DMS114 treated with DMSO at 0.1 percent for 48 hours (cell line): ENCODE data around the gene DMD.
A peak's percentile ranks its signal among the peaks of the same experiment; 100 is the strongest.
"Not testable (repeated sequence)": the region's sequence is repeated elsewhere in the genome, so short reads cannot be mapped to it uniquely, and the experiment has no call there.

Source experiments
- DNase-seq: peaks from one replicate; lab custom pipeline; 2025; ENCODE audit not compliant: unreplicated experiment; lab: John Stamatoyannopoulos, UW

DMD gene

DNA sequence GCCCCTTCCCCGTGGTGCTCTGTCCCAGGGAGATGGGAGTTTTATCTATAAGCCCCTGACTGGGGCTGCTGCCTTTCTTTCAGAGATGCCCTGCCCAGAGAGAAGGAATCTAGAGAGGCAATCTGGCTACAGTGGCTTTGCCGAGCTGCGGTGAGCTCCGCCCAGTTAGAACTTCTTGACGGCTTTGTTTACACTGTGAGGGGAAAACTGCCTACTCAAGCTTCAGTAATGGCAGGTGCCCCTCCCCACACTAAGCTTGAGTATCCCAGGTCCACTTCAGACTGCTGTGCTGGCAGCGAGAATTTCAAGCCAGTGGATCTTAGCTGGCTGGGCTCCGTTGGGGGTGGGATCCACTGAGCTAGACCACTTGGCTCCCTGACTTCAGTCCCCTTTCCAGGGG lies 1740.6 kb downstream of the DMD start:
- DNase-seq: not testable (repeated sequence)

DNA sequence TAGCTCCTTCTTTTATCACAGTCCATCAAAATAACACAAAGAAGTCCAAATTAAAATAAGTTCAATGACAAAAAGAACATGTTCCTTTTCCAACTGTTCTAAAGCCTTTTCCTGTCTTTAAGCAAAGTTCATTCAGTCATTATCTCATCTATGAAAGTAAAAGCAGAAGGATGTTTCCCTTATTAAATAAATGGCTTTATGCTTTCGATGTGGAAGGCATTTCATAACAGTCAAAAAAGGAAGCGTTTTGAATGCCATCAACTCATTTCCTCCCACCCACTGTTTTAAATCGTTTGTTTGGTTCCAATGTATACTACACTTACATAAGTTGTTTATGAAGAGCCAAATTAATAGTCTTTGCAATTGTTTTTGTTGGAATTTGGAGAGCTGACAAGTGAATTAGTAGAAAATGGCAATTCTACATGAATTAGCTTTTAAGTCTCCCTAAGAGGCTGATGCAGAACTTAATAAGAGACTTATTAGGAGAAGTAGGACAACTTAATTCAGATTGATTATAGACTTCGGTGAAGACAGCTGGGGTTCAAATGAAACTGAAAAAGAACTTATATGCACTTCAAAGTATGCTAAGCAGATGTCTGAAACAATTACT lies 1746.9 kb downstream of the DMD start:
- no peak for DNase-seq

DNA sequence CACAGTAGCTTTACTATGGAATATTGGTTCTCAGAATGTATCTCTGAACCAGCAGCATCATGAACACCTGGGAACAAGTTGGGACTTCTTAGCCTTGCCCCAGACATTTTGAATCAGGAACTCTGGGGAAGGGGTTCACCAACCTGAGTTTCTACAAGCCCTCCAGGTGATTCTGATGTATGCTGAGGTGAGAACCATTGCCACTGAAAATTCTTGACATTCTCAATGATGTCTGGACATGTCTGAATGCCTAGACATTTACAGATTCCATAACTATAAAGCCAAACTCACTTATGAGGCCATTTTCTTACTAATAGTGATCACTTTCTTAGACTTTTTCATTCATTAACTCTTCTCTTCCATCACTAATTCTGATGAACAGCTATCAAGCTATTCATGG lies 1750.1 kb downstream of the DMD start:
- DNase-seq: no peak

DNA sequence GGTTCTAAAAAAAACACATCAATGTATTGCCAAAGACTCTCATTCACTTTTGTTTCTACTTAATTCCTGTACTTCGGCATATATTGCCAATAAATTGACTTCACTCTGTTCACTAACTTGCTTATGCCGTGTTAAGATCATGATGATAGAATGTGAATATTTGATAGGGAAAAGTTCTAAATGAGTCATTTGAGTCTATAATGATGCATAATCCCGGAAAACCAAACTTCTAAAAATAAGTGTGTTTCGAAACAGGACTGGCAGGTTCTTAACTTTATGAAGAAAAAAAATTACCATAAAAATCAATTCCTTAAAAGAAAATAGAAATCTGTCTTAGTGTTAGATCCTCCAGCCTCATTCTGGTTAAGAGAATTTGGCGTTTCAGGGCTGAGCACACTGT lies 1752.0 kb downstream of the DMD start:
- no peak for DNase-seq

DNA sequence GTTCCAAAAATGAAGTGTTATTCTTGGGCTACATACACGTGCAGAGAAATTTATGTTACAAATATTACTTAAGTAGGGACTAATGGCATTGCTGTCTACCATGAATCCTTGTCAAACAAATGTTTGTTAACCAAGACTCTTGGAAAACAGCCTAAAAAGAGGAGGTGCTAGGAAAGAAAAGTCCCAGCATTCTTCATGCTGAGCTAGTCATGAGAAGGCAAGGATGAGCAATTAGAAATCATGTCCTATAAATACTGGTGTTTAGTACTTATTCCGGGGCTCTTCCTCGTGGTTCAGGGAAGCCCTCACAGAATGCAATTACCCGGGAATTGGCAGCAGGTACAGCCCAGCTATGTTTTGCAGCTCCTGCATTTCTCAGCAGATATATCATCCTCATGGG lies 1761.4 kb downstream of the DMD start:
- no peak for DNase-seq

DNA sequence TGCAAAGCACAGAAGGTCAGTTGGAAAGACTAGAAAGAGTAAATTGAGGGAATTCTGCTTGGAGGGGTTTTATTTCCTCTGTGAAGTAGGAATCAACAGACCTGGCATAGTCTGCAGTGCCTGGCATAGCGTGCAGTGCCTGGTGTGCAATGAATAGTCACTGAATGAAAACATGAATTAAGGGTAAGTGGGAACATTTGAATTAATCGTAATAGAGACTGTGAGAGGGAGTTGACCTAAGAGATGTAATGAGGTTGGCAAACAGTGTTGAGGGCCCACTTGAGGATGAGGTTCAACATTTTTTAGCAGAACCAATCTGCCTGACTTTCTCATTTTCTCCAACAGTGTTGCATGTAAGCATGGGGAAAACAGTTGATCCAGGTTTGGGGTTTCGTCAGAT lies 1762.3 kb downstream of the DMD start:
- no peak for DNase-seq

DNA sequence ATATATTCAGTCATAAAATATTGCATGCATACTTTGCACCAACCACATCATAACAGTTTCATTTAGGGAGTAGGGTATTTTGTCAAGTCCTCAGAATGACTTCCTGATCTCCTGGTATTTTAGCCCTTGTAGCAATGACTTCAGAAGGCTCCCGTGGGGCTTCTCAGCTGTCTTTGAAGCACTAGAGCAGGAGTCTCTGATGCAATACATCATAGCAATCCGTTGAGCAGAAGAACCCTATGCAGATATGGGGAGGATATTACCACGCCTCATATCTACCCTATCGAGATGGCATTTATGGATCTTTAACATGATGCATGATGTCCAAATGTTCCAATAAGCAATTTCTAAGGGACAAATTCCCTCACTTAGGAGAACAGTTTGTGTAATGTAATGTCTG lies 1765.8 kb downstream of the DMD start:
- DNase-seq: no peak

DNA sequence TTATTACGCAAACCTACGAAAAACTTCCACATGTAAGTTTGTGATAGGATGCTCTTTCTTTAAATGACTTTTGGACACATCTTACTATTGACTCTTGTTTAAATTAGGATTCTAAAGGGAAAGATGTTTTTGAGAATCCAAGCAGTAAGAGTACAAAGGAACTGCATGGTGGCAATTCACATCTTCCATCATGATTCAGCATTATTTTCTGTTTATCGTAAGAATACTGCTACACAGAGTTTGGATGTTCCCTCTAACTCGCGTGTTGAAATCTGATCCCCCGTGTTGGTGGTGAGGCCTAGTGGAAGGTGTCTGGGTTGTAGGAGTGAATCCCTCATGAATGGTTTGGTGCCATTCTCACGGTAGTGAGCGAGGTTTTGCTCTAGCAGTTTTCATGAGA lies 1767.7 kb downstream of the DMD start:
- no peak for DNase-seq

DNA sequence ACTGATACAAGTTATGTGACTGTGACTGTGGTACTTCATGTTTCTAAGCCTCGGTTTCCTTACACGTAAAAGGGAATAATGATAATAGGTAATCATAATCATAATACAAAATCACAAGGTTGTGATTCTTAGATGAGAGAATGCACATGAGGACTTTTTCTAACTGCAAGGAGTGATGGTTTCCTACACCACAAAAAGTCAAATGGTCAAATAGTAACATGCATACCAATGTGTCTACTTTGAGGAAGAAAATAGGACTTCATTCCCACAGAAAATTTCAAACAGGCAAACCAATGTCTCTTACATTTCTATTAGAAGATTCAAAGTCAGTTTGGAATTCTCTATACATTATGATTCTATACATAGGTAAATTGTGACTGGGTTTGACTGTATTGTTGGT lies 1770.8 kb downstream of the DMD start:
- no peak for DNase-seq

DNA sequence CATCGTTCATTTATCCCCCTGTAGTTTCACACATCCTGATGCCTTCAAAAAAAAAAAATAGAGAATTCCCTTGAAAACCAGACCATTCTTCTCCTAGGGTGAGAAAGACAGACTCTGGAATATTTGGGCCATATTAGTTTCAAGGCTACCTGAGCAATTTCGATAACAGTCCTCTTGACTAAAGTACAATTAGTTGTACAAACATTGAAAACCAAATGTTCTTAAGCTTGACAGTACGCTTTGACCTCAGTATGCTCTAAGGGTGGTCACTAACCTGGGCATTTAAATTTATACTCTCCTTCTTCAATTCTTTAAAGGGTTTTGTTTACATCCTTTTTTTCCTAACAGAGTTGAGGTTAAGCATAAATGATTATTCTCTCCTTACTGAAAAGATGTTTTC lies 1774.9 kb downstream of the DMD start:
- no peak for DNase-seq

DNA sequence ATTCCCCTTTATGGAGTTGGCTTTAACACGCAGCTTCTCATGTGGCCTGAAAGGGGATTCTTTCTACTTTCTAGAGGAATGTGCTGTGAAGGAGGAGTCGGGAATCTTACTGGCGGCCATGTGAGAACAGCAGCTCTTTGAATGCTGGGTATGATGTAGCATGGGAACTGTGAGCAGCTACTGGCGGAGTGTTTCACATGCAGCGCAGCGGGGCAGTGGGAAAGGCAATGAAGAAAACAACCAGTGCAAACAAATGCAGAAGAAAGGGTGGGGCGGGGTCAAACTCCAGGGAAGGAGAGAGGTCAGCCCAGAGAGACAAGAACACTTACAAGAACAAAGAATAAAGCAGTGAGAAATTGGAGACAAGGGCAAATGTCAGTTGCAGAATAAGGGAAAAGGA lies 1775.8 kb downstream of the DMD start:
- no peak for DNase-seq

DNA sequence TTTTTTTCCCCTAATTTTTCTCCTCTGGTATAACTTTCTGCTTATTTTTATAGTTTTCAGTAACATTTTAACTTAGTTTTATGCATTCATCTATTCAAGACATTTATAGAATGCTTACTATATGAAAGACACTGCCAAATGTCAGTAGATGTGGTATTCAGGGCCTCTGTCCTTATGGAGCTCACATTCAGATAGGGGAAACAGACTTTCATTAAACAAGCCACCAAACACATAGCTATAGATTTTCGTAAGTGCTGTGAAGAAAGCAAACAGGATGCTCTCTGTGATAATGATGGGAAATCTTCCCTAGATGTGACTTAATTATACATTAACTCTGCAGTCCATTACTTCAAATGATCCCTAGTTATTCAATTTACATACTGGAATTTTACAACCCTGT lies 1777.5 kb downstream of the DMD start:
- DNase-seq: no peak

DNA sequence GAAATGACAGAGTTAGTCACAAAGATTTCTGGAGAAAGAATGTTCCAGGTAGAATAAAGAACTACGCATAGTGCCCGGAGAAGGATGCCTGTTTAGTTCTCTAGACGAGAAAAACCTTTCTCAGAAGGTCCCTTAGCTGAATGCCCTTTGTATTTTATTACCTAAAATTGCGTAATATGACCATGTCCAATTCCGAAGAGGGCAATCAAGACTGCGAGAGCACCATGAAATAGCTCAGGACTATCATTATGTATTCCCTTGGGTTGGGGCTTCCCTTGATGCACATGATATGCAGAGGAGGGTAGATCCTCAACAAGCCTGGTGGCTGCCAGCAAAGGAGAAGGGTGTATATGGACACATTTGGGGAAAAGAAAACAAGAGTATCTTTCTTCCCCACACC lies 1781.4 kb downstream of the DMD start:
- DNase-seq: no peak

DNA sequence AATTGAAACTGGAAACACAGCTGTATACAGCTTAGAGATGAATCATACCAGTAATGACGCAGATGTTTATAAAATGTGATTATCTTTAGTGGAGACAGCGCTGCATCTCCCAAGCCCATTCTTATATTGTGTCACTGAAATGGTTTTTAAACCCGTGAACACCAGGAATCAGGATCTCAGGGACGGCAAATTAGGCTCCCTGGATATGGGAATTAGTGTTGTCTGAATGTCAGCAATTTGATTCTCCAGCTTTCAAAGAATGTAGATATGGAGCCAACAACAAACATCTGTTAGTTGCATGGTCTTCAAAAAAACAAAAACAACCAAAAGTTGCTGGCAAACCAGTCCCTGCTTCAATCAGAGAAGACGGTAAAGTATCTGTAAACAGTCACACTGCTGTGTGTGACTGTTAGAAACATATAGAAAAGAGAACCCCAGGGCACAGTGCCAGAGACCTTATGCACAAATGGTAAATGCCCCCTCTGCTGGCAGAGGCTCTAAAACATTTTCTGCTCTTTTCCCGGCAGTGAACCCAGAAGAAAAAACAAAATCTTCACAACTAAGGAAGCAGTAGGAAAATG lies 1787.7 kb downstream of the DMD start:
- DNase-seq: peak; percentile 0

DNA sequence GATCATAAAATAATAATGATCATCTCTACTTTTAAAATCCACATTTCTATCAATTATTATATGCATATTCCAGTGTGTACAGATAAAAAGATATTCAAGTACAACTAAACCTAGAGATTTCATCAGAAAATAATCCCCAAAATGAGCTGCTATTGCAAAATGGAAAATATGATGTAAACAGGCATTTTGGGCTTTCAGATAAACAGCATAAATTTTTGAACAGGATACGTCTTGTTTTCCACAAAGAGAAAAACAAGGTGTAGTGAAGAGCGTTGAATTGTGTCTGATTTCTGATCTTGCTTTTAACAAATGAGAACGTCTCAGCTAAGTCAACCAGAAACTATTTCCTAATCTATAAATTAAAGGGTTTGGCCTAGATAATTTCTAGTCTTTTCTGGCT lies 1789.9 kb downstream of the DMD start:
- no peak for DNase-seq

DNA sequence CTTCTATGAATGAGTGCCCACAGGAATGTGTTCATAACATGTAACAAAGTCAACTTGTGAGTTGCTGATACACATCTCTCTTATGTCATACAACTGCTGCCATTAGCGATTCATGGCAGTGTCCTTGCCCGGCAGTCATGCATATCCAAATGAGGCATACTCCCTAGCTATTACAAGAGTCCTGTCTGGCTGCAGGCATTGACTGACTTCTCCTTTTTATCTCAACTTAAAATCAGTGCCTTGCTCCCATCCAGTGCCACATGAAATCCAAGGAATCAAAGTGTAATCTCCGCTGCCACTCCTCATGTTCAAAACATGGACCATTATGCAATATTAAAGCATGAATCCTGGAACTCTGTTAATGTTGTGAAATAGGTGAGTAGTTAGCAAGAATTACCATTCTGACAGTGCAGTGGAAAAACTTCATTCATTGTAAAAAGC lies 1790.6 kb downstream of the DMD start:
- no peak for DNase-seq

DNA sequence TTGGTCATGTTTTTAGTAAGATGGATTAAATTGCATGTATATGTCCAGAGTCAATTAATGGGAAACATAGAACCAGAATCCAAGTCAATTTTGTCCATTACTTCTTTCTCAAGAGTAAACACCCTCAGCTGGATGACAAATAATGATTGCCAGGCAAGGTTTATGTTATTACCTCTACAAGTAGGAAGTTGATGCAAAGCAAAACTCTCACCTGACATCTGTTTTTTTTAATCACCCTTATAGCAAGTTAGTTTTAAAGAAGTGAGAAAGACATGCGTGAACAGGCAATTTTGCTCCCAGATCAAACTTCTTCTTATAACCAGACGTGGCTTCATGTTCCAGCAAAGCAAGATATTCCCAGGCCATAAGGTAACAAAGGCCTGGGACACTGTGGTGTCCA lies 1791.0 kb downstream of the DMD start:
- no peak for DNase-seq

DNA sequence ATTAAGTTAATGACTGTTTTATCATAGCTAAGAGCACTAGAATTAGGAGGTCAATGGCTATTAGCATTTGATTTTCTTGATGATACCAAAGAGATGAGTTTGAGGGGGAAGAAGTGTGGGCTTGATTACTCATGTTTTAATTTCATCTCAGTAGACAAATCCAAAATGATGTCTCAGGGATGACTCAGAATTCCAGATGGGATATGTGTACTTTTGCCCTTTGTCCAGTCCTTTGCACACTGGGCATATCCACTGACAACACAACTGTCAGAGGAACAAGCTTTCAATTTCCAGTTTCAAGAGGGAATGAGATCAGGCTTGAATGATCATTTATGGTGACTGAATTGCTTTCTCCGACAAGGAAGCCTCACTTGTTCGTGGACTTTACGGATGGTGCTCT lies 1814.2 kb downstream of the DMD start:
- no peak for DNase-seq

DNA sequence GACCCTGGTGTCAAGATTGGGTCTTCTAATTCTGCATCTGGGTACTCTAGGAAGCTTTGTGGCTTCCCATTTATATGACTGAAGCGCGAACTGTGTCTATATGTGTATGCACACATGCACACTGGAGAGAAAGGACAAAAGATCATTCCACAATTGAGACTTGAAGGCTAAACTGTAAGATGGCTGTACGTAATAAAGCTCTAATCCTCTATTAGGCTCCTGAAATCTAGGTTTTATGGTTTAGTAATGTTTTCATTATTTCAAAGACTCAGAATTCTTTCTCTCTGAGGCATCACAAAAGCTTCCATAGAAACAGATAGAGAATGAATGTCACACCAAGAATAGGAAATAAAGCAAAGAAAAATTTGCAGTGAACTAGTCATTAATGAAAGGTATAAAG lies 1818.8 kb downstream of the DMD start:
- DNase-seq: no peak

DNA sequence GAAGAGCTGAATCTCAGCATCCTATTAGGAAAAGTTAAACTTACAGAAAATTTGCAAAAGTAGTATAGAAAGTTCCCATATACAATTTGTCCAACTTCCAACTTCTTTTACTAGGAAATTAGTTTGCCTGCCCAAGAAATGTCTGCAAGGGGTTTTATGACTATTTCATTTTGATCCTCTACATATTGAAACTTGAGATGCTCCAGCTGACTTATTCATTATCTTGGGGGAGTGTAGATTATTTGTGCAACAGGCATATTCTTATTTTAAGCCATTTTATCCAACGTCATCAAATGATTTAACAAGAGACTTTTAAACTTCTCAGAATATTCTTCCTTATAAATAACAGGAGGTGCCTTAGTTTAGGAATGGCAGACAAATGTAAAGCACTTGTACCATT lies 1822.4 kb downstream of the DMD start:
- no peak for DNase-seq

DNA sequence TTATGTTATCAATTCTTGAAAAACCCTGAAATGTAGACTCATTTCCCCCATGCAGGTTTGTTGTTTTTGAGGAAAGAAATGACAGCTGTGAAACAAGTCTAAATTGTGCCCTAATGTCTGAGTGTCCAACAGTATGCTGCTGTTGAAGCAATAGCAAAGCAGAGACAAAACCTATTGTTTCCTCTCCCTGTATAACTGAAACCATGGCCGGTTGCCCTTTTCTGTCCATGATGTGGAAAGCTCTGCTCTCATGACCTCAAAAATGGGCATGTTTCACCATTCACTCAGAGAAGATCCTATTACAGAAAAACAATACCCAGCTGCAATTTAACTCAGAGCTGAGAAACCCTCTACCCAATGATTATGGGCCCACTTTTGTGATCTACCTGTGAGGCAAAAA lies 1826.9 kb downstream of the DMD start:
- DNase-seq: no peak

DNA sequence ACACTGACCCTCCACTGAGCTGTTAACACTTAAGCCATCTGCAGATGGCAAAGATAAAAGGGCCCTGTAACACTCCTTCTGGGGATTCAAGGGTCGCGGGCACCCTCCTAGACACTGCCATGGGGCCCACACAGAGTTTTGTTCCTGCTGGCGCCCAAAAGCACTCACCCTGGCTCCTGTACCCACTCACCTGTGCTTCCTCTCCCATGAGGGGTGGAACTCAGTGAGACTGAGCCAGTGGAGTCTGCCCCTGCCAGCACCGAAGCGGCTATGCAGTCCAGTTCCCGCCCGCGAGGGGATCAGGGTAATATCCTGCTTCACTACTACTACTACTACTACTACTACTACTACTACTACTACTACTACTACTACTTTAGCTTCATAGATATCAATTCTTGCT lies 1827.4 kb downstream of the DMD start:
- no peak for DNase-seq

DNA sequence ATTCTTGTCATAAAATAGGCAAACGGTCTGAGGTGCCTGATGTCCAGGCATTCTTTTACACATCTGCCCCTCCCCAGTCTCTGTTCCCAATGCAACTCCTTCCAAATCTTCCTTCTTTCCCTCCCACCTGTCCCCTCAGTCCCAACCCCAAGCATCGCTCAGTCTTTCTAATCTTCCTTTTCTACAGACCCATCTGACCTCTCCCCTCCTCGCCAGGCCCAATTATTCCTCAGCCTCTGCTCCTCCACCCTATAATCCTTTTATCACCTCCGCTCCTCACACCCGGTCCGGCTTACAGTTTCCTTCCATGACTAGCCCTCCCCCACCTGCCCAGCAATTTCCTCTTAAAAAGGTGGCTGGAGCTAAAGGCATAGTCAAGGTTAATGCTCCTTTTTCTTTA lies 1832.4 kb downstream of the DMD start:
- DNase-seq: not testable (repeated sequence)
